GOT3 (cell line): ENCODE measurements around the gene IRX2.

Source experiments
- DNase-seq: peaks from one replicate; lab custom pipeline; 2025; ENCODE audit warnings: mixed read lengths; lab: John Stamatoyannopoulos, UW

Gene IRX2

DNA sequence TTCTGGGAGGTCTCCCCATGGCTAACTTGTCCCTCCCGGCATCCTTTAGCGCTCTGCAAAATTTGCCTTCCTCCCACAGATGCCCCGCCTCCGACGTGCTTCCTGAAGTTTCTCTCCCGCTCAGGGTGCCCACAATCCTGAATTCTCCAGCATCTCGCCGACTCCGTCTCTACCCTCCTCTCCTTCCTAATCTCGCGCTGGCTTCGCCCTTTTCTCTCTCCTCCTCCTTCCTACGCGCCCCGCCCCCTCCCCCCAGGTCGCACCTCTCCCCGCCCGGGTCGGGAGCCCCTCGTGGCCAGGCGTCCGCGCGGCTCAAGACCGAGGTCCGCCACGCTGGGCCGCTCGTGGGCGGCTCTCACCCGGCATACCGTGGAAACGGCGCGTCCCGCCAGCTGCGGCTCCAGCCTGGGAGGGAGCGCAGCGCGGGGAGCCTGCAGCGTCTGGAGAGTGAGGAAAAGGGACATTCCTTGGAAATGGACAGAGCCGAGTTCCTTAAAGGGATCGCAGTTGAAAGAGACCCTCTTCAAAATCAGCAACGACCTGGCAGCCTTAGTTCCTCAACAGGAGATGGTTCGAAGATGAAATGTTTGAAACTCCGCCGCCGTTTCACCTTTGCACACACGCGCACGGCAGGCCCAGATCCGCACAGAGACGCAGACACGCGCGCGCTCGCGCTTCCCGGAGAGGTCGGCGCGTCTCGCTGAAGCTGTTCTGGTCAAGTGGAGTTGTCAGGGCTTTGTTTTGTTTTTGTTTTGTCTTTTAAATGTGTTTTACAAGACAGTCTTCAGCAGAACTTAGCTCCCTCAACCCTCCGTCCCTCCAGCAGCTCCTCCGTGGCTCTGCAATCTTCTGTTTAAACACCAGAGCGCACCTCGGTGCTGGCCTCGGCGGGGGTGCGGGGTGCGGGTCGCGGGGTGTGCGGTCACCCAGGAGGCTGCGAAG, 5.0 kb upstream of the IRX2 start:
- no peak for DNase-seq

DNA sequence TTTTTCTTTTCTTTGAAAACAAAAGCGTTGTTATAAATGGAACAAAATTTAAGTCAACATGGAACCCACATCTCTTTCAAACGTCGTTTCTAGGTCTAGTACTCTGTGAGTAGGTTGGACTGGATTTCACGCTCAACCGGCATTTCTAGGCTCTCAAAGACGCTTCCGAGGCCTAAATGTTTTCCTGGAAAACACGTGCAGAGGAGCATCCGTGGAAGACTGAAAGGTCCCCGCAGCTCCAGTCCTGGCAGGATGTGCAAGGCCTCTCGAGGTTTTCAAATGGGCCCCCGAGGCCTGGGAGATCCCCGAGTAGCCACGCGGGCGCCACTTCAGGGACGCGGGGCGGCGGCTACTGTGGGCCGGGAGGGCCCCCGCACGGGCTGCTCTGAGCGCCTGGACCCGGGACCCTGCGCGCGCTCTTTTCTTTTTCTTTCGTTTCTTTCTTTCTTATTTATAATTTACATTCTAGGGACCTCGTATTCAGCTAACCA, 4.2 kb upstream of the IRX2 start:
- DNase-seq = no peak

DNA sequence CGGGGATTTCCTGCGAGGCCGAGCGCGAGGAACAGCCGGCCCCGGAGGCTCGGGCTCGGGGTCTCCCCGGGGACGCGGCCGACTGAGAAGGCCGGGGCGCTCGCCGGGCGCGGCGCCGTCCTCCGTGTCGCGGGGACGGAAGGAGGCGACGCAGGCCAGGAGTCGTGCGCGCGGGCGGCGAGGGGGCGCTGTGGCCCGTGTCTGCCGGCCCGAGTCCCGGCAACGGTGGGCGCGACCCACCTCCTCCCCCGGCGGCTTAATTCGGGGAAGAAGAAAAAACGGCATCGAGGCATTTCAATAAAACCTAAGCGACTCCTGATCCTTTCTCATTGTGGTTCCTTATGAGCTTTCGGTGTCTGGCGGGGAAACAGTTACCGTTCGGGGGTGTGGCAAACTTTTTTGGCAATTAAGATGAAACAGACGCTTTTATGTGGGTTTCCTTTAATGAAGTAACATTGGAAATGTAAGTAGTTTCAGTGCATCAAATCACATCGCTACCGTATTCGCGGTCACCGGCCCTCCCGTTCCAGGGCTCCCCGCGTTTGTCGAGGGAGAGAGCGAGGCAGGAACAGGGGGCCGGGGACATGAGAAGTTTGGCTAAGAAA, 3.7 kb upstream of the IRX2 start:
- no peak for DNase-seq

DNA sequence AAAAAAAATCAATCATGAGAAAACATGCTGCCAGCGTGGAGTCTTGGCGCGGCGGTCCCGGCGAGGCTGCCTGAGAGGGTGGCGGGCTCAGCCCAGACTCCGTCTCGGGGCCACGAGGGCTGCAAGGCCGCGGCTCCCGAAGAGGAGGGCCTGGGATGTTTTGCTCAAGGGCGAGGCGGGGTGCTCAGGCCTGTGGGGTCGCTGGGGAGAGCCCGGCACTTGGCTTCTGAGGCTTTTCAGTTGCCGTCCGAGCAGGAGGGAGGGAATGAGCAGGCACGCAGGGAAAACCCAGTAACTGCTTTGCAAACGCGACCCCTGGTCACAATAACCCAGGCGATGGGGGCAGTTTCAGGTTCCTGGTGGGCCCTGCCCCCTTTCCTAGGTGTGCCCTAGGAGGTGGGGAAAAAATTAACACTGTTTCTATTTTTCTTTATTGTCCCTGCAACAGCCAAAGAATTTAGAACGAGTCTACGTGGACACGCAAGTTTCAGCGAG, 3.2 kb upstream of the IRX2 start:
- no peak for DNase-seq

DNA sequence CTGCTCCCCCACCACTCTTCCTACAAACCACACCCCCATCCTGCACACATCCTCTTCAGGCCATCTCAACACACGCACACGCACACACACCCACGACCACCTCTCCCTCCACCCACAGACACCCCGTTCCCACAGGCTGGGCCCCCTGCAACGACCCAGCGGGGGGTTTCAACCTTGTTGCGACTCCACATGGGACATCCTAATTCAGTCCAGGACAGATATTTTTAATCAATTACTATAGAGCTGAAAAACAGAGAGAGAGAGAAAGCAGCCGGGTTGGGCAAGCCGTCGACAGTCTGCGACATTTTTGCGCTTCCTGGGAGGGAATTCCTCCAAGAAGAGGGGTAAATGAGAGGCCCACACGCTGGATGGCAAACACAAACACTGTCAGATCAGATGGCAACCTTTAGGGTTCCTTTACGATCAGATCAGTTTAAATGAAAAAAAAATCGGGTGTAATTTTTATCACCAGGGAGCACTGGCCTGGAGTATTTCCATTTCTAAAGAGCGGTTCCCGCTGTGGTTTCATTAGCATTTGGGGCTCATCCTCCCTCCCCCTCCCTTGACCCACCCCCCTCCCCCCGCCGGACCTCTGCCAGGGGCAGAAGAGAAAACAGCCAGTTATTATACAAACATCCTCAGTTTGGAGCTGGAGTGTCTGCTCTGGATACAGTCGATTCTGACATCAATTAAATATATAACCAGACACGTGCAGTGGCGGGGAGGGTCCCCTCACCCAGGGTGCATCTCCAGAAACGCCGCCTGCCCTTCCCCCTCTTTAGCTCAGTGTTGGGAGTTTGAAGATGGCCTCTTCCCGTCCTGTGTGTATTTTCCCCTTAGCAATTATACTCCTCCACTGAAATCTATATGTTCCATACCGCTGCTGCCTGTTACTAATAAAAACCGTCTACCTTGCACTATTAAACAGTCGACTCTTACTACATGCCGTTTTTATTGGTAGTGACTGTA, 2.3 kb upstream of the IRX2 start:
- no peak for DNase-seq

GRCh38 chr5:2752821-2753439, 1.5 kb upstream of the IRX2 start:
- DNase-seq = no peak

- DNase-seq = no peak
Measured at GRCh38 chr5:2752059-2752820, 763 bp upstream of the IRX2 start.

DNA sequence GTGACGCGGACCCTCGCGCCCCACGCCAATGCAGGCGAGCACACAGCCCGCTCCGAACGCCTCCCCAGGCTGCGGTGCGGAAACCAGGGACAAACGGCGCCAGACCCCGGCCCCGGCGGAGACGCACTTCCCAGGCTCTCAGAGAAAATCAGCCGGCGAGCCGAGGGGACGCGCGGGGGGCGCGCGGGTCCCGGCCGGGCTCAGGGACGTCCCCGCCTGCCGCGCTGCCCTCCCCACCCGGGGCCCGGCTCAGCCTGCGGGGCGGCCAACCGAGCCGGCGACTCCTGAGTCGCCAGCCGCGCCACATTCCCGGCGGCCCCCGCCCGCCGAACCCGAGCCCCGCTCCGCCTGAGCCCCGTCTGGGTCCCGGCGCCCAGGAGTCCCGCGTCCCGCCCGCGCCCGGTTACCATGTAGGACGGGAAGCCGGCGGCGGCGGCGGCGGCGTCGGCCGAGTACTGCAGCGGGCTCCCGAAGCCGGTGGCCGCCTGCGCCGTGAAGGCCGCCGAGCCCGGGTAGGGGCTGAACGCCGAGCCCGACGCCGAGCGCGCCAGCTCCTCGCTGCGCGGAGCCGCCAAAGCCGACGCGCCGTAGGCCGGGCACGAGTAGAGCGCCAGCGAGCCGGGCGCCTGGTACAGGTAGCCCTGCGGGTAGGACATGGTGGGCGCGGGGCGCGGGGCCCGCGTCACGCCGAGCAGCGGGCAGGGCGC, 566 bp downstream of the IRX2 start:
- DNase-seq = no peak

DNA sequence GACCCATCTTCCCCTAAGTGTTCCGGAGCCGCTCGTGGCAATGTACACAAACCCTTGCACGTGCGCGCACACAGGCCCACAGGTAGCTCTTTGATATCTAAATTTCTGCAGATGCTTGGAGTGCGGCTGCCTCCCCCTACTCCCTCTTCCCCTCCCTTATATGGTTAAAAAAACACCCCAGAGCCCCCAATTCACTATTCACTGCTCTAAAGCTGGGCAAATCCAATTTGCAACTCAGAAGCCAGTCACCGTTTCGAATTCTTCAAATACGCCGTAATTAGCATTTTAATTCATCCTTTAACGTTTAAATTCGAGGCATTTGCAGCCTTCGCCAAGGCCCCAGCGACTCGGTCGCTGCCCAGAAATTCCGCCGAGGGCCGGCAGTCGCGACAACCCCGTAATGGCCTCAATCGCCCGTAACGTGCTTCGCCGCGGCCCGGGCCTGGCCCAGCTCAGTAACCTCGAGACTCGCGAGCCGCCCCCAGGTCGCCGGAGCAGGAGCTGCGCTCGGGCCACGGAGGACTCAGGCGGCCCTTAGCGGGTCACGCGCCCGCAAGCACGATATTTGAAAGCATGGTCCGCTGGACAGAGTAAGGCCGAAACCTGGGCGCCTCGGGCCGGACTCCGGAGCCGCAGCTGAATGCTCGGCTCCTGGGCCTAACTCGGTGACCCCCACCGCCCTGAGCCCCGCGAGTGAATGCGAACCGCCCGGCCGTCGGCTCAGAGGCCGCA, 1.3 kb downstream of the IRX2 start:
- DNase-seq = no peak

- DNase-seq = no peak
Measured at GRCh38 chr5:2749514-2750025, 1.9 kb downstream of the IRX2 start.

- no peak for DNase-seq
Measured at GRCh38 chr5:2748861-2749513, 2.5 kb downstream of the IRX2 start.

- DNase-seq = no peak
Measured at GRCh38 chr5:2748179-2748860, 3.2 kb downstream of the IRX2 start.

- no peak for DNase-seq
Measured at GRCh38 chr5:2747363-2748162, 3.9 kb downstream of the IRX2 start.

GRCh38 chr5:2746561-2747032, 4.9 kb downstream of the IRX2 start:
- no peak for DNase-seq

DNA sequence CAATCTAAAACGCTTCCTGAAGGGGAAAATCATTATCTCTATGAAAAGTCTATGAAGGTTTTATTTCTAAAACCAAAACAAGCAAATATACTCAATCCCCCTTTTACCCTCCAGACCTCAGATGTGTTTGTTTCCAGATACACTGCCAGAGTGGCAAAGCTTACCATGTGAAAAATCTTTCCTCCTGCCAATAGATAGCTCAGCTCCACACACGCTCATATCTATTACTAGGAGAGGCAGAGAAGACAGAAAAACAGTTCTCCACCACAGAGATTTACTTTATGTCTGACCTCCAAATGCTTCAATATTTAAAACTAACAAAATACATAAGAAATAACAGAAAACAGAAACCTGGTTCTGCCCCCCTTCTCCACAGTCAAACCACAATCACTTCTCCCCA, 7.0 kb downstream of the IRX2 start:
- DNase-seq = no peak

DNA sequence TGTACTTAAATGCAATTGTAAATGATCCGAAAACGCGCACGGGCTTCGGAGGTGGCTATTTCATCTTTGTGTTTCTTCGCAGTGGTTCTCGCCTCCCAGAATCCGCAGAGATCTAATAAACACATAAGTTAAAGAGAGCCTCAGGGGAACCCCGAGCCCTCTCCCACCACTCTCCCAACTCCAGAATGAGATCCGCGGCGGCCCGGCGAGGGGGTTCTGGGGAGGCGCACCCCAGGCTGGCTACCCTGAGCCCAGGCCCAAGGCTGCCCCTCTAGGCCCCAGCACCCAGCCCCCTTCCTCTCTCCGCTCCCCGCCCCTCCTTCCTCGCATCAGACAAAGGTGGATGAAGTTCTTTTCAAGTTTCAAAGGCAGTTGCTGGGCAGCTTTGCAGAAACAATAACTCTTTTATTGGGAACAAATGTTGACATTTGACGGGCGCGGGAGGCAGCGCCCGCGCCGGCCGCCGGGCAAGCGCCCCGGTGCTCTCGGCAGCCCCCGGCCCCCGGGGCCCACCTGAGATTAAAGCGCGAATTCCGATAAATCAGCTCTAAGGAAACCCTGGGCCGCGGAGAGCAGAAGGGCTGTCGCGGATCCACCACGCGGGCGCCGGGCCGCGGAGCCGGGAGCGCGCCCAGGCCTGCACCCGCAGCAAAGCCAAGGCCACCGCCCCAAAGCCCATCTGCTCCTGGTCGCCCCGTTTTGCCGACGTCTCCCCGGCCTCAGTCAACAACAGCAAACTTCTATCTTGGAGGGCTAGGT, 8.4 kb downstream of the IRX2 start:
- DNase-seq = no peak
